GM13977 (cell line): ENCODE data around the gene CCDC61.

Source experiments
- DNase-seq: peaks from one replicate; pipeline ENCODE4 v3.0.0; 2012; ENCODE audit warnings: low spot score
- CTCF ChIP-seq: IDR thresholded peaks from 2 replicates; pipeline ENCODE4 v1.5.1; 2012; ENCODE audit warnings: mild to moderate bottlenecking, control low read depth; ENCODE audit not compliant: insufficient read depth; ENCODE audit errors: extremely low read depth, missing control alignments
- in situ Hi-C: fragments of 300-500 bp; cut with MboI; formaldehyde crosslinking; loops from one replicate; pipeline ENCODE4 v1.12.0; 2022; ENCODE audit warnings: low sequenced_read_pairs, low pct_unique_long_range_greater_than_20kb, mixed read lengths, inconsistent platforms; ENCODE audit not compliant: unreplicated experiment

The CCDC61 gene

DNA sequence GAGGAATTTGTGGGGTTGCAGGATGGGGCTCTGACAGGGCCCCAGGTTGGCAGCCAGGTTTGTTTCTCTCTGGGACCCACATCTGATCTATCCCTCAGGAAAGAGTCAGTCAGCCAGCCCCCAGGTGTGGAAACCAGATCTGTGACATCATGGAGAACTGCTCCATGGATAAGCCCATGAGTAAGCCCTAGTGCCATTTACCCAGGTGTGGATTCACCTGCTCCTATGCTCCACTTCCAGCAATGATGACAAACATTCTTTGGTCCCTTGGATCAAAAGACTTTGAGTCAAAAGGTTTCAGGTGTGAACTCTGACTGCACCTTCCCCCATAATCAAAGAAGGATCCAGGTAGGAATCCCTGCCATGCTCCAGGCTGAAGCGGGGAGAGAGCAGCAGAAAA is 72.4 kb downstream of the CCDC61 start:
- in situ Hi-C loops: no loop called here
- DNase-seq: no peak

More for the DNA sequence above, 72.4 kb downstream of the CCDC61 start:
- no peak for TF ChIP-seq CTCF
